Fibroblast of villous mesenchyme (primary cell): Measurements from ENCODE around the gene TRAF7. TPM values are rescaled to one million over a fixed set of nuclear protein-coding genes. Genes with fewer than 3 reads are reported as not detected.

ENCODE experiments used
- DNase-seq: peaks from one replicate; pipeline ENCODE4 v3.0.0-alpha.2; 2010; ENCODE audit warnings: low read depth
- H3K4me3 ChIP-seq: 2 replicates; pipeline ENCODE4 v1.5.1; 2011; ENCODE audit warnings: low read depth, mild to moderate bottlenecking, low read length
- total RNA-seq: library from RNA; depleted of rRNA; stranded (reverse); fragments of >200 nt; gene quantifications from 2 replicates; pipeline ENCODE4 v1.2.3, GENCODE V29; 2012
- TF ChIP-seq, protein P1 (sequence below): IDR thresholded peaks from 2 replicates; pipeline ENCODE4 v1.5.1; 2012; ENCODE audit warnings: low read depth, mild to moderate bottlenecking, low read length; ENCODE audit not compliant: insufficient read depth

The TRAF7 gene
- total RNA-seq, 1 donor: 62.6 TPM

- DNase-seq: peak; percentile 12
- no peak overlapping the region for H3K4me3 ChIP-seq
- TF ChIP-seq, protein P1, sequence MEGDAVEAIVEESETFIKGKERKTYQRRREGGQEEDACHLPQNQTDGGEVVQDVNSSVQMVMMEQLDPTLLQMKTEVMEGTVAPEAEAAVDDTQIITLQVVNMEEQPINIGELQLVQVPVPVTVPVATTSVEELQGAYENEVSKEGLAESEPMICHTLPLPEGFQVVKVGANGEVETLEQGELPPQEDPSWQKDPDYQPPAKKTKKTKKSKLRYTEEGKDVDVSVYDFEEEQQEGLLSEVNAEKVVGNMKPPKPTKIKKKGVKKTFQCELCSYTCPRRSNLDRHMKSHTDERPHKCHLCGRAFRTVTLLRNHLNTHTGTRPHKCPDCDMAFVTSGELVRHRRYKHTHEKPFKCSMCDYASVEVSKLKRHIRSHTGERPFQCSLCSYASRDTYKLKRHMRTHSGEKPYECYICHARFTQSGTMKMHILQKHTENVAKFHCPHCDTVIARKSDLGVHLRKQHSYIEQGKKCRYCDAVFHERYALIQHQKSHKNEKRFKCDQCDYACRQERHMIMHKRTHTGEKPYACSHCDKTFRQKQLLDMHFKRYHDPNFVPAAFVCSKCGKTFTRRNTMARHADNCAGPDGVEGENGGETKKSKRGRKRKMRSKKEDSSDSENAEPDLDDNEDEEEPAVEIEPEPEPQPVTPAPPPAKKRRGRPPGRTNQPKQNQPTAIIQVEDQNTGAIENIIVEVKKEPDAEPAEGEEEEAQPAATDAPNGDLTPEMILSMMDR: no peak
These were observed 38.7 kb downstream of the TRAF7 start for GRCh38 chr16:2194166-2194834.

GRCh38 chr16:2194852-2195321 is 39.3 kb downstream of the TRAF7 start:
- H3K4me3 ChIP-seq: no peak overlapping the region
- TF ChIP-seq, protein P1: peak; percentile 42
- DNase-seq: peak; percentile 35

- H3K4me3 ChIP-seq: peak overlapping the region; percentile 40
- DNase-seq: no peak
- TF ChIP-seq, protein P1: no peak
These were observed 40.0 kb downstream of the TRAF7 start for GRCh38 chr16:2195322-2196161.

GRCh38 chr16:2196162-2196980 is 40.8 kb downstream of the TRAF7 start, which contains the start of gene CASKIN1:
Gene CASKIN1 (minus strand): TSS chr16:2196605. CDS start chr16:2196432, 173 bp downstream.
- DNase-seq: peak; percentile 16
- H3K4me3 ChIP-seq: peak within 1 kb of the TSS; percentile 40
- TF ChIP-seq, protein P1: no peak

GRCh38 chr16:2196981-2197511 is 41.5 kb downstream of the TRAF7 start:
- TF ChIP-seq, protein P1: no peak
- no peak overlapping the region for H3K4me3 ChIP-seq
- no peak for DNase-seq

GRCh38 chr16:2197765-2198164 is 42.2 kb downstream of the TRAF7 start:
- H3K4me3 ChIP-seq: no peak overlapping the region
- TF ChIP-seq, protein P1: no peak
- DNase-seq: no peak
